GM23338 (cell line): ENCODE measurements around the gene PTPRE. TPM values are rescaled to one million over a fixed set of nuclear protein-coding genes. Genes with fewer than 3 reads are reported as not detected.

Experiments
- ATAC-seq: fragments of 200-7000 bp; cut with Tn5 transposase; 3 replicates; pipeline ENCODE4 v1.9.1; 2020
- DNase-seq: peaks from one replicate; pipeline ENCODE4 v3.0.0-alpha.2; 2015; ENCODE audit warnings: low spot score
- H2AFZ ChIP-seq: fragments of 200-600 bp; sonication (generic); 2 replicates; pipeline ENCODE4 v1.8.0; 2016; ENCODE audit warnings: antibody characterized with exemption, mild to moderate bottlenecking, moderate library complexity
- H3F3A ChIP-seq: fragments of 200-600 bp; sonication (generic); replicated peaks from 2 replicates; pipeline ENCODE4 v1.8.0; 2017; ENCODE audit warnings: antibody characterized with exemption, mixed run types, low read depth
- H3K27ac ChIP-seq: fragments of 200-600 bp; sonication (generic); 2 replicates; pipeline ENCODE4 v1.6.1; 2016; ENCODE audit warnings: low read depth
- H3K27me3 ChIP-seq: fragments of 200-600 bp; sonication (generic); 2 replicates; pipeline ENCODE4 v1.8.0; 2016; ENCODE audit warnings: mild to moderate bottlenecking, mixed run types, moderate library complexity; ENCODE audit not compliant: insufficient read depth
- H3K36me3 ChIP-seq: fragments of 200-600 bp; sonication (generic); 2 replicates; pipeline ENCODE4 v1.8.0; 2016; ENCODE audit warnings: mild to moderate bottlenecking; ENCODE audit not compliant: insufficient read depth
- H3K4me1 ChIP-seq: fragments of 200-600 bp; sonication (generic); 2 replicates; pipeline ENCODE4 v1.8.0; 2016; ENCODE audit warnings: mild to moderate bottlenecking, moderate library complexity; ENCODE audit not compliant: insufficient read depth
- H3K4me2 ChIP-seq: fragments of 200-600 bp; sonication (generic); 2 replicates; pipeline ENCODE4 v1.7.1; 2017; ENCODE audit warnings: mixed run types
- H3K4me3 ChIP-seq: fragments of 200-600 bp; sonication (generic); 2 replicates; pipeline ENCODE4 v1.6.1; 2016; ENCODE audit warnings: mixed run types
- H3K79me2 ChIP-seq: fragments of 200-600 bp; sonication (generic); replicated peaks from 2 replicates; pipeline ENCODE4 v1.8.0; 2017; ENCODE audit warnings: mild to moderate bottlenecking; ENCODE audit not compliant: insufficient read depth
- H3K9me2 ChIP-seq: fragments of 200-600 bp; sonication (generic); 2 replicates; pipeline ENCODE4 v1.8.0; 2017; ENCODE audit not compliant: insufficient read depth
- H4K20me1 ChIP-seq: fragments of 200-600 bp; sonication (generic); replicated peaks from 2 replicates; pipeline ENCODE4 v1.8.0; 2017; ENCODE audit warnings: mild to moderate bottlenecking; ENCODE audit not compliant: insufficient read depth
- H3K27ac Mint-ChIP-seq: 2 replicates; pipeline ENCODE4 v1.8.0; 2020; ENCODE audit warnings: inconsistent platforms, mild to moderate bottlenecking, moderate library complexity, mixed read lengths
- H3K27me3 Mint-ChIP-seq: 3 replicates; pipeline ENCODE4 v1.8.0; 2022; ENCODE audit warnings: low read depth, mild to moderate bottlenecking, moderate library complexity, mixed read lengths, inconsistent platforms; ENCODE audit not compliant: insufficient read depth, poor library complexity
- H3K36me3 Mint-ChIP-seq: 3 replicates; pipeline ENCODE4 v1.8.0; 2021; ENCODE audit warnings: low read depth, mild to moderate bottlenecking, inconsistent platforms, moderate library complexity, mixed read lengths
- H3K4me1 Mint-ChIP-seq: 3 replicates; pipeline ENCODE4 v1.8.0; 2020; ENCODE audit warnings: mild to moderate bottlenecking, inconsistent platforms, mixed read lengths
- H3K4me3 Mint-ChIP-seq: 3 replicates; pipeline ENCODE4 v1.8.0; 2021; ENCODE audit warnings: moderate library complexity, mild to moderate bottlenecking, inconsistent platforms, mixed read lengths
- H3K9me3 Mint-ChIP-seq: 3 replicates; pipeline ENCODE4 v1.8.0; 2020; ENCODE audit warnings: moderate library complexity, mild to moderate bottlenecking, inconsistent platforms, mixed read lengths
- CREB1 ChIP-seq: fragments of 250-450 bp; sonication (Bioruptor Pico); IDR thresholded peaks from 2 replicates; pipeline ENCODE4 v1.5.0; 2020; ENCODE audit warnings: low read depth, mild to moderate bottlenecking, moderate library complexity
- CTCF ChIP-seq, 2 experiments: fragments of 200-600 bp in 1 of 2; sonication (generic) in 1 of 2; conservative IDR thresholded peaks; 2 replicates each; pipeline versions ENCODE4 v1.5.1 to v1.6.1; 2016 to 2017; ENCODE audit warnings: antibody characterized with exemption in 2 of 2, low read depth in 2 of 2, mild to moderate bottlenecking in 2 of 2, moderate library complexity in 1 of 2
- ETS1 ChIP-seq: IDR thresholded peaks from 2 replicates; pipeline ENCODE4 v1.6.1; 2016; ENCODE audit warnings: antibody characterized with exemption
- EZH2 ChIP-seq: fragments of 200-600 bp; sonication (generic); IDR thresholded peaks from one replicate; pipeline ENCODE4 v1.8.0; 2017; ENCODE audit warnings: antibody characterized with exemption, mild to moderate bottlenecking, low read depth; ENCODE audit not compliant: unreplicated experiment
- EZH2phosphoT487 ChIP-seq: fragments of 200-600 bp; sonication (generic); IDR thresholded peaks from one replicate; pipeline ENCODE4 v1.8.1; 2018; ENCODE audit warnings: antibody characterized with exemption; ENCODE audit not compliant: unreplicated experiment
- JUNB ChIP-seq: IDR thresholded peaks from one replicate; pipeline ENCODE4 v1.6.1; 2016; ENCODE audit warnings: antibody characterized with exemption; ENCODE audit not compliant: unreplicated experiment
- NANOG ChIP-seq: IDR thresholded peaks from 2 replicates; pipeline ENCODE4 v1.6.1; 2016; ENCODE audit warnings: antibody characterized with exemption, borderline replicate concordance
- POLR2AphosphoS5 ChIP-seq: IDR thresholded peaks from 2 replicates; pipeline ENCODE4 v1.6.1; 2016; ENCODE audit warnings: antibody characterized with exemption, low read depth
- STAT1 ChIP-seq: IDR thresholded peaks from one replicate; pipeline ENCODE4 v1.6.1; 2016; ENCODE audit warnings: antibody characterized with exemption; ENCODE audit not compliant: unreplicated experiment
- ZNF114 ChIP-seq: fragments of 250-450 bp; sonication (Bioruptor Pico); IDR thresholded peaks from 2 replicates; pipeline ENCODE4 v1.5.0; 2020; ENCODE audit warnings: mild to moderate bottlenecking, moderate library complexity
- ZNF331 ChIP-seq: fragments of 250-450 bp; sonication (Bioruptor Pico); IDR thresholded peaks from 2 replicates; pipeline ENCODE4 v1.5.0; 2020; ENCODE audit warnings: low read depth, mild to moderate bottlenecking, moderate library complexity
- ZNF462 ChIP-seq: fragments of 250-450 bp; sonication (Bioruptor Pico); IDR thresholded peaks from 2 replicates; pipeline ENCODE4 v1.5.0; 2020; ENCODE audit warnings: mild to moderate bottlenecking, moderate library complexity
- polyA plus RNA-seq: library from polyadenylated mRNA; unstranded; fragments of >200 nt; fragmentation: Nextera tagmentation; extraction: Ambion mirVana; gene quantifications from 2 replicates; pipeline ENCODE4 v1.2.1, GENCODE V29; 2016
- total RNA-seq: library from RNA; depleted of rRNA; stranded (reverse); fragments of >200 nt; shearing (Covaris generic); gene quantifications from 2 replicates; pipeline ENCODE4 v1.2.3, GENCODE V29; 2014
- TF ChIP-seq, protein P1 (sequence below): IDR thresholded peaks from one replicate; pipeline ENCODE4 v1.6.1; 2018; ENCODE audit warnings: antibody characterized with exemption; ENCODE audit not compliant: unreplicated experiment

Gene PTPRE
- total and polyA plus RNA-seq, 2 experiments from 2014 or later = 0.34 to 0.42 TPM

DNA sequence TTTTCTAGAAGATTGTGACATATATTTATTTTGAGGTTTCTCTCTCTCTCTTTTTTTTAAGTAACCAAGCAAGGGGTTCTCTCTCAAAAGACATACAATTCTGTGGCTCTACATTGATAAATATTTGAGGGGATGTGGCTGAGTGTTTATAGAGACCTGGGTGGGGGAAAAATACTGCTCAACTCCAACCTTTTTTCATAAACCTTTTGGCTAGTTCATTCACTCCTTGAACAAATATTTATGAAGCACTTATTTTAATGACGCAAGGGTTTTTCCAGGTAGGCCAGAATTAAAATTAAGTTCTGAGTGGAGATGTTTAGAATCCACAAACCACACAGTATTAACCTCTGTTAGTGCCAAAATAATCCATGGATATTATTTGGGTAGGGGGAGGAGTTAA lies 100.2 kb downstream of the PTPRE start:
- Histone ChIP-seq H3K27ac (no peak overlapping the region), H3K9me2 (no peaks in the 10 kb centered on the region), H3K36me3 (no peaks in the 10 kb centered on the region), H4K20me1 (no peaks in the 10 kb centered on the region), H3K79me2 (no peaks in the 10 kb centered on the region), H3K4me3 (no peak overlapping the region), H2AFZ (no peak overlapping the region), H3K4me2 (no peak overlapping the region), H3K27me3 (no peaks in the 10 kb centered on the region), H3K4me1 (no peaks in the 10 kb centered on the region), H3F3A (no peaks in the 10 kb centered on the region)
- ATAC-seq (no peak), DNase-seq (no peak)
- H3K4me3 Mint-ChIP-seq = no peak overlapping the region
- H3K4me1 Mint-ChIP-seq = peaks cover 5% of the 10 kb centered on the region; the same call in 2 of the 3 replicates
- H3K36me3 Mint-ChIP-seq = no peaks in the 10 kb centered on the region
- H3K27ac Mint-ChIP-seq = no peak overlapping the region
- peaks cover 5% of the 10 kb centered on the region for H3K27me3 Mint-ChIP-seq
- TF ChIP-seq, protein P1, sequence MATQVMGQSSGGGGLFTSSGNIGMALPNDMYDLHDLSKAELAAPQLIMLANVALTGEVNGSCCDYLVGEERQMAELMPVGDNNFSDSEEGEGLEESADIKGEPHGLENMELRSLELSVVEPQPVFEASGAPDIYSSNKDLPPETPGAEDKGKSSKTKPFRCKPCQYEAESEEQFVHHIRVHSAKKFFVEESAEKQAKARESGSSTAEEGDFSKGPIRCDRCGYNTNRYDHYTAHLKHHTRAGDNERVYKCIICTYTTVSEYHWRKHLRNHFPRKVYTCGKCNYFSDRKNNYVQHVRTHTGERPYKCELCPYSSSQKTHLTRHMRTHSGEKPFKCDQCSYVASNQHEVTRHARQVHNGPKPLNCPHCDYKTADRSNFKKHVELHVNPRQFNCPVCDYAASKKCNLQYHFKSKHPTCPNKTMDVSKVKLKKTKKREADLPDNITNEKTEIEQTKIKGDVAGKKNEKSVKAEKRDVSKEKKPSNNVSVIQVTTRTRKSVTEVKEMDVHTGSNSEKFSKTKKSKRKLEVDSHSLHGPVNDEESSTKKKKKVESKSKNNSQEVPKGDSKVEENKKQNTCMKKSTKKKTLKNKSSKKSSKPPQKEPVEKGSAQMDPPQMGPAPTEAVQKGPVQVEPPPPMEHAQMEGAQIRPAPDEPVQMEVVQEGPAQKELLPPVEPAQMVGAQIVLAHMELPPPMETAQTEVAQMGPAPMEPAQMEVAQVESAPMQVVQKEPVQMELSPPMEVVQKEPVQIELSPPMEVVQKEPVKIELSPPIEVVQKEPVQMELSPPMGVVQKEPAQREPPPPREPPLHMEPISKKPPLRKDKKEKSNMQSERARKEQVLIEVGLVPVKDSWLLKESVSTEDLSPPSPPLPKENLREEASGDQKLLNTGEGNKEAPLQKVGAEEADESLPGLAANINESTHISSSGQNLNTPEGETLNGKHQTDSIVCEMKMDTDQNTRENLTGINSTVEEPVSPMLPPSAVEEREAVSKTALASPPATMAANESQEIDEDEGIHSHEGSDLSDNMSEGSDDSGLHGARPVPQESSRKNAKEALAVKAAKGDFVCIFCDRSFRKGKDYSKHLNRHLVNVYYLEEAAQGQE = no peak
- no peak for TF ChIP-seq ZNF462 (CRISPR knock-in tag)
- TF ChIP-seq NANOG = no peak
- no peak for TF ChIP-seq ETS1
- no peak for TF ChIP-seq POLR2AphosphoS5
- TF ChIP-seq EZH2 = no peak
- no peak for TF ChIP-seq EZH2phosphoT487
- TF ChIP-seq ZNF114 (CRISPR knock-in tag) = no peak
- TF ChIP-seq STAT1 = no peak
- no peak for TF ChIP-seq CTCF (conservative IDR thresholded peaks at IDR 0.05; ENCODE audit: low read depth in 2 of 2)
- no peak for TF ChIP-seq JUNB
- TF ChIP-seq ZNF331 = no peak
- TF ChIP-seq CREB1 (CRISPR knock-in tag) = no peak
- no peaks in the 10 kb centered on the region for H3K9me3 Mint-ChIP-seq
